ENCODE data around the gene FRS2.

Gene FRS2

GRCh38 chr12:69475237-69475975 is 5.2 kb downstream of the FRS2 start:
- TF ChIP-seq REST (IDR thresholded peaks at IDR 0.05; ENCODE audit: insufficient read depth in 1 of 2, low read depth in 2 of 2, low read length in 2 of 2) (no peak), TAF1 (IDR thresholded peaks at IDR 0.05; ENCODE audit: borderline replicate concordance, insufficient read depth, low read length) (no peak), SIN3A (IDR thresholded peaks at IDR 0.05; ENCODE audit: borderline replicate concordance, insufficient read depth, low read length) (no peak), POLR2AphosphoS5 (IDR thresholded peaks at IDR 0.05; ENCODE audit: low read depth, low read length) (no peak), FOXP2 (optimal IDR thresholded peaks at IDR 0.05; ENCODE audit: borderline replicate concordance, extremely low read depth, extremely low read length, insufficient read depth) (no peak)

- TF ChIP-seq REST (IDR thresholded peaks at IDR 0.05; ENCODE audit: insufficient read depth in 1 of 2, low read depth in 2 of 2, low read length in 2 of 2) (no peak), POLR2AphosphoS5 (IDR thresholded peaks at IDR 0.05; ENCODE audit: low read depth, low read length) (no peak), TAF1 (IDR thresholded peaks at IDR 0.05; ENCODE audit: borderline replicate concordance, insufficient read depth, low read length) (no peak), SIN3A (IDR thresholded peaks at IDR 0.05; ENCODE audit: borderline replicate concordance, insufficient read depth, low read length) (no peak), FOXP2 (optimal IDR thresholded peaks at IDR 0.05; ENCODE audit: borderline replicate concordance, extremely low read depth, extremely low read length, insufficient read depth) (no peak)
Observed at GRCh38 chr12:69476276-69477017, 6.3 kb downstream of the FRS2 start.

GRCh38 chr12:69479675-69480074 is 9.5 kb downstream of the FRS2 start:
- TF ChIP-seq TAF1 (IDR thresholded peaks at IDR 0.05; ENCODE audit: borderline replicate concordance, insufficient read depth, low read length) (no peak), FOXP2 (optimal IDR thresholded peaks at IDR 0.05; ENCODE audit: borderline replicate concordance, extremely low read depth, extremely low read length, insufficient read depth) (no peak), POLR2AphosphoS5 (IDR thresholded peaks at IDR 0.05; ENCODE audit: low read depth, low read length) (no peak), REST (IDR thresholded peaks at IDR 0.05; ENCODE audit: insufficient read depth in 1 of 2, low read depth in 2 of 2, low read length in 2 of 2) (no peak), SIN3A (IDR thresholded peaks at IDR 0.05; ENCODE audit: borderline replicate concordance, insufficient read depth, low read length) (no peak)

- TF ChIP-seq SIN3A (IDR thresholded peaks at IDR 0.05; ENCODE audit: borderline replicate concordance, insufficient read depth, low read length) (no peak), TAF1 (IDR thresholded peaks at IDR 0.05; ENCODE audit: borderline replicate concordance, insufficient read depth, low read length) (no peak), REST (IDR thresholded peaks at IDR 0.05; ENCODE audit: insufficient read depth in 1 of 2, low read depth in 2 of 2, low read length in 2 of 2) (no peak), FOXP2 (optimal IDR thresholded peaks at IDR 0.05; ENCODE audit: borderline replicate concordance, extremely low read depth, extremely low read length, insufficient read depth) (no peak), POLR2AphosphoS5 (IDR thresholded peaks at IDR 0.05; ENCODE audit: low read depth, low read length) (no peak)
Observed at GRCh38 chr12:69480698-69481097, 10.5 kb downstream of the FRS2 start.

All from PFSK-1 (cell line).